ENCODE measurements around the gene SLC52A3.

Gene SLC52A3

DNA sequence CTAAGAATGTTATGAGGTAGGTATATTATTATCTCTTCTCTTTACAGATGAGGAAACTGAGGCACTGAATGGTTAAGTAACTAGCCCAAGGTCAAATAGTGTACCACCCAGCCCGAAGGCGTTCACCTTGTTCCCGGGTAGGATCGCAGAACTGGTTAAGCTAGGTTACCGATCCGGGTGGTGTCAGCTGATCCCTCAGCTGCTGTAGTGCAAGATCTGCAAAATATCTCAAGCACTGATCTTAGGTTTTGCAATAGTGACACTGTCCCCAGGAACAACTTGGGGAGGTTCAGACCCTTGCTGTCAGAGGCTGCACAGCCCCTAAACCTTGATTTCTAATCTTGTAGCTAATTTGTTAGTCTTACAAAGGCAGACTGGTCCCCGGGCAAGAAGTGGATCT, 28.1 kb downstream of the SLC52A3 start:
- TF ChIP-seq, protein P1, sequence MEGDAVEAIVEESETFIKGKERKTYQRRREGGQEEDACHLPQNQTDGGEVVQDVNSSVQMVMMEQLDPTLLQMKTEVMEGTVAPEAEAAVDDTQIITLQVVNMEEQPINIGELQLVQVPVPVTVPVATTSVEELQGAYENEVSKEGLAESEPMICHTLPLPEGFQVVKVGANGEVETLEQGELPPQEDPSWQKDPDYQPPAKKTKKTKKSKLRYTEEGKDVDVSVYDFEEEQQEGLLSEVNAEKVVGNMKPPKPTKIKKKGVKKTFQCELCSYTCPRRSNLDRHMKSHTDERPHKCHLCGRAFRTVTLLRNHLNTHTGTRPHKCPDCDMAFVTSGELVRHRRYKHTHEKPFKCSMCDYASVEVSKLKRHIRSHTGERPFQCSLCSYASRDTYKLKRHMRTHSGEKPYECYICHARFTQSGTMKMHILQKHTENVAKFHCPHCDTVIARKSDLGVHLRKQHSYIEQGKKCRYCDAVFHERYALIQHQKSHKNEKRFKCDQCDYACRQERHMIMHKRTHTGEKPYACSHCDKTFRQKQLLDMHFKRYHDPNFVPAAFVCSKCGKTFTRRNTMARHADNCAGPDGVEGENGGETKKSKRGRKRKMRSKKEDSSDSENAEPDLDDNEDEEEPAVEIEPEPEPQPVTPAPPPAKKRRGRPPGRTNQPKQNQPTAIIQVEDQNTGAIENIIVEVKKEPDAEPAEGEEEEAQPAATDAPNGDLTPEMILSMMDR (conservative IDR thresholded peaks at IDR 0.05; ENCODE audit: low read depth, low read length), result no peak

GRCh38 chr20:739736-740135, 28.6 kb downstream of the SLC52A3 start:
- no peak overlapping the region for H3K4me3 ChIP-seq (ENCODE audit: low read length)
- TF ChIP-seq, protein P1 (conservative IDR thresholded peaks at IDR 0.05; ENCODE audit: low read depth, low read length), result no peak
- no peak for DNase-seq (ENCODE audit: low read depth)

More for the DNA sequence above, 28.1 kb downstream of the SLC52A3 start:
- H3K4me3 ChIP-seq (ENCODE audit: low read length), result no peak overlapping the region
- DNase-seq (ENCODE audit: low read depth), result no peak

DNA sequence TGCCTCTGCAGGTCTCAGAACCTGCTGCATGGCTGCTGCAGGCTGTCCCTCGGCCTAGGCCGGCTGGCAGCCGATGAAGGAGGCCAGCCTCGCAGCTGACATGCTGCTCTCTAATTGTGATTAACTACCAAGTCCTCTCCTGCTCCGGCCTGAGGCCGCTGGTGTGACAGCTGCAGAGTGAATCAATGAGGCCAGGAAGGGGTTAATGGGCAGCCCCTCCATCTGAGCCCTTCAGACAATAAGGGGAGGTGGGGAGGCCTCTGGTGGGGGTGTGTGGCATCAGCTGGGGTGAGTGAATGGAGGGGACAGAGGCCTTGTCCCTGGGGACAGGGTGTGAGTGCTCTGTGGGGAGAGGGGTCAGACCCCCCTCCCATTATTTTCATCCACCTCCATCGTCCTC, 34.4 kb downstream of the SLC52A3 start:
- TF ChIP-seq, protein P1 (conservative IDR thresholded peaks at IDR 0.05; ENCODE audit: low read depth, low read length), result no peak
- no peak for DNase-seq (ENCODE audit: low read depth)
- no peak overlapping the region for H3K4me3 ChIP-seq (ENCODE audit: low read length)

DNA sequence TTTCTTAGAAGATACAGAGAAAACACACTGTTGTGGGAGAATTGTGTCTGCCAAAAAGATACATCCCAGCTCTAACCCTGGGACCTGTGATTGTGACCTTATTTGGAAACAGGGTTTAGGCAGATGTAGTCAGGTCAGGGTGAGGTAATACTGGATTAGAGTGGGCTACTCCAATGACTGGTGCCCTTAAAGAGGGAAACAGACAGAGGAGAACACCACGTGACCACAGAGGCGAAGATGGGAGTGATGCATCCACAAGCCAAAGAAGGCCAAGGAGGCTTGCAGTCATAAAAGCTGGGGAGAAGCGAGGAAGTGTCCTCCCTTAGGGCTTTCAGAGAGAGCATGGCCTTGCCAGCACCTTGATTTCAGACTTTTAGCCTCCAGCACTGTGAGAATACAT, 35.6 kb downstream of the SLC52A3 start:
- DNase-seq (ENCODE audit: low read depth), result no peak
- TF ChIP-seq, protein P1 (conservative IDR thresholded peaks at IDR 0.05; ENCODE audit: low read depth, low read length), result no peak
- H3K4me3 ChIP-seq (ENCODE audit: low read length), result no peak overlapping the region

DNA sequence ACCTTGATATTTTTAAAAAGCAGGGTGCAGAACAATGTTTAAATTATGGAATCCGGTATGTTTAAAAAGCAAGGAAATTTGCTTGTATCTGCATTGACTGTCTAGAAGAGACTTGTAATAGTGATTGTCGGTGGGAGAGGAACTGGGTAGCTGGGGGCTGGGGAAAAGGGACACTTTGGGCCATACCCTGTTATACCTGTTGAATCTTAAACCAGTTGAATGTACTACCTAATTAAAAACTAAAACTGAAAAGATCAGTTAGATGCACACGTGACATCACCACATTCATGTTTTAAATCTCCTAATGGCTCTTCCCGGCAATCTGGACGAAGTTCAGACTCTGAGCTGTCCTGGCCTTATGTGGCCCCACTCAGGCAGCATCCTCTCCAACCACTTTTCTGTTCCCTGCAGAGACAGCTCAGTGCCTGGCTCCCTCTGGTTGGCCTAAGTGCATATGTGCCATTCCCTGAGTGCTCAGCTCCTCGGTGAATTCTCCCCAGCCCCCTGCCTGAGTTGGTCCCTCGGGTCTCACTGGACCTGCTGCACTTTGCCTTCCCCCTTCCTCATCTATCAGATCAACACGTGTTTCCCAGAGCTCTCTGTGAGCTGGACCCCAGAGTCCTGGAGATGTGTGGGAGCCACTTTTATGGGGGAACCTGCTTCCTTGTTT, 36.3 kb downstream of the SLC52A3 start:
- H3K4me3 ChIP-seq (ENCODE audit: low read length), result no peak overlapping the region
- TF ChIP-seq, protein P1 (conservative IDR thresholded peaks at IDR 0.05; ENCODE audit: low read depth, low read length), result no peak

GRCh38 chr20:730005-730404, 38.3 kb downstream of the SLC52A3 start:
- DNase-seq (ENCODE audit: low read depth), result no peak
- H3K4me3 ChIP-seq (ENCODE audit: low read length), result no peak overlapping the region
- TF ChIP-seq, protein P1 (conservative IDR thresholded peaks at IDR 0.05; ENCODE audit: low read depth, low read length), result no peak

More for the DNA sequence above, 36.3 kb downstream of the SLC52A3 start:
- DNase-seq (ENCODE audit: low read depth), result no peak

DNA sequence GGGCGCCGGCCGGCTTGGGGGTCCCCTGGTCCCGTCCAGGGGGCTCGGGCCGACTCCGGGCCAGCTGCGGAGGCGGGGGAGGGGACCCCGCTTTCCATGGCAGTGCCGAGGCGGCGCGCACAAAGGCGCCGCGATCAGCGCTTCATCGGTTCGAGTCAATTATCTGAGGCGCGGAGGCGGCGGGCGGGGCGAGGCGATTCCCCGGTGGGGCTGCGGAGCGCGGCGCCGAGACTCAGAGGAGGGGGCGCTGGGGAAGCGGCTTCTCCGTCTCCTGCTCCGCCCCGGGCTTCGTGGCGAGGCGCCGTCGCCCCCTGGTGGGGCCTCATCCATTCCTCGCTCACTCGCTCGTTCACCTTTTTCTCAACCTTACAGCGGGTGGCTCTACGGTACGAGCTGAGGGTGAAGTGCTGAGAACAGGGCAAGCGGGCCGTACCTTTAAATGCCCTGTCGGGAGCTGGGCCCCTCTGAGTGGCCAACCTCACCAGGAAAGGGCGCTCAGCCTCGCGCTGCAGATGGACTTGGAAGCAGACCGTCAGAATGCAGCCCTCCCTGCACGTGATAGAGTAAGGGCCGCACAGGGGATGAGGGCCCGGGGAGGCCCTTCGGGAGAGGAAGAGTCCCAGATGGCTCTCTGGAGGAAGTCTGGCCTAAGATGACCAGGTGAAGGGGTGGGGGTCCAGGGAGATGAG, 39.9 kb downstream of the SLC52A3 start:
- DNase-seq (ENCODE audit: low read depth), result no peak
- H3K4me3 ChIP-seq (ENCODE audit: low read length), result peak overlapping the region; percentile 18
- TF ChIP-seq, protein P1 (conservative IDR thresholded peaks at IDR 0.05; ENCODE audit: low read depth, low read length), result peak; percentile 70

Measured in retinal pigment epithelial cell (primary cell).